ENCODE results near the gene ZNF532.

ZNF532 gene

GRCh38 chr18:59013744-59014143, 149.1 kb downstream of the ZNF532 start:
- Histone ChIP-seq H3K4me3 (ENCODE audit: low read length, poor library complexity, severe bottlenecking) (no peak overlapping the region), H2AFZ (ENCODE audit: low read length) (no peak overlapping the region), H4K20me1 (ENCODE audit: insufficient read depth, low read length, poor library complexity, severe bottlenecking) (no peaks in the 10 kb centered on the region), H3K9me2 (replicated peaks; ENCODE audit: low read depth, low read length) (no peaks in the 10 kb centered on the region), H3K4me1 (ENCODE audit: insufficient read depth, low read length, poor library complexity, severe bottlenecking) (no peaks in the 10 kb centered on the region), H3K4me2 (ENCODE audit: low read depth, low read length, poor library complexity, severe bottlenecking) (no peak overlapping the region), H3K9ac (ENCODE audit: low read depth, low read length, poor library complexity, severe bottlenecking) (no peak overlapping the region), H3K79me2 (ENCODE audit: insufficient read depth, low read length) (no peaks in the 10 kb centered on the region), H3K36me3 (ENCODE audit: insufficient read depth, low read length) (no peaks in the 10 kb centered on the region), H3K27me3 (ENCODE audit: insufficient read depth, low read length, poor library complexity, severe bottlenecking) (no peaks in the 10 kb centered on the region), H3F3A (ENCODE audit: low read depth) (no peaks in the 10 kb centered on the region), H3K9me3 (ENCODE audit: insufficient read depth, low read depth, low read length) (peaks cover 3% of the 10 kb centered on the region; the same call in 1 of the 2 replicates)
- no peak for TF ChIP-seq CTCF (conservative IDR thresholded peaks at IDR 0.05; ENCODE audit: low read length)
- TF ChIP-seq EZH2phosphoT487 (IDR thresholded peaks at IDR 0.05; ENCODE audit: borderline replicate concordance) = no peak

DNA sequence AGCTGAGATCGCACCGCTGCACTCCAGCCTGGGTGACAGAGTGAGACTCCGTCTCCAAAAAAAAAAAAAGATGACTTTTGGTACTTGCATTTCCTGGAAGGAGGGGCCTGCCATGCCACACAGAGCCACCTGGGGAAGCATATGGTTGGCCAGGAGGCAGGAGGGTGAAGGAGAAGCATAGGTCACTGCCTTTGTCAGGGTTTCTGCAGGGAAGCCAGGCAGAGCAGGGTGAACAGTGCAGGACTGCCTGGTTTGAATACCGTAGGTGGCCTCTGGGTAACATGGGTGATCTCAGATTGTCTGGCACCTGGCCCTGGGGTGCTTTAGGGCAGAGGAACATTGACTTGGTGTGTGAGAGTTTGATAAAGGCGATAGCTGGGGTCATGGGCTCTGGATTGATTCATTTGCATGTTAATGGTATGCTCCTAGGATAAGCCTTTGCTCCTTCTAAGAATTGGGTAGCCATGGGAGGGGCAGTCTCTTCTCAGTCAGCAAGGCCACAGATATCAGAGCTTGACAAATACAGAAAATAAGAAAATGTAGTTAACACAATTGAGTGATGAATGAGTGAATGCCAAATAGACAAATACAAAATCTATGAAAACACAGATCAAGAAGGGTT, 151.0 kb downstream of the ZNF532 start:
- Histone ChIP-seq H3K27me3 (ENCODE audit: insufficient read depth, low read length, poor library complexity, severe bottlenecking) (no peaks in the 10 kb centered on the region), H3K4me1 (ENCODE audit: insufficient read depth, low read length, poor library complexity, severe bottlenecking) (no peaks in the 10 kb centered on the region), H3K4me3 (ENCODE audit: low read length, poor library complexity, severe bottlenecking) (no peak overlapping the region), H3K9ac (ENCODE audit: low read depth, low read length, poor library complexity, severe bottlenecking) (no peak overlapping the region), H3K79me2 (ENCODE audit: insufficient read depth, low read length) (no peaks in the 10 kb centered on the region), H3F3A (ENCODE audit: low read depth) (no peaks in the 10 kb centered on the region), H3K36me3 (ENCODE audit: insufficient read depth, low read length) (no peaks in the 10 kb centered on the region), H2AFZ (ENCODE audit: low read length) (no peak overlapping the region), H3K9me2 (replicated peaks; ENCODE audit: low read depth, low read length) (no peaks in the 10 kb centered on the region), H3K9me3 (ENCODE audit: insufficient read depth, low read depth, low read length) (peaks cover 3% of the 10 kb centered on the region; the same call in 1 of the 2 replicates), H3K4me2 (ENCODE audit: low read depth, low read length, poor library complexity, severe bottlenecking) (no peak overlapping the region), H4K20me1 (ENCODE audit: insufficient read depth, low read length, poor library complexity, severe bottlenecking) (no peaks in the 10 kb centered on the region)
- TF ChIP-seq CTCF (conservative IDR thresholded peaks at IDR 0.05; ENCODE audit: low read length) (no peak), EZH2phosphoT487 (IDR thresholded peaks at IDR 0.05; ENCODE audit: borderline replicate concordance) (no peak)

DNA sequence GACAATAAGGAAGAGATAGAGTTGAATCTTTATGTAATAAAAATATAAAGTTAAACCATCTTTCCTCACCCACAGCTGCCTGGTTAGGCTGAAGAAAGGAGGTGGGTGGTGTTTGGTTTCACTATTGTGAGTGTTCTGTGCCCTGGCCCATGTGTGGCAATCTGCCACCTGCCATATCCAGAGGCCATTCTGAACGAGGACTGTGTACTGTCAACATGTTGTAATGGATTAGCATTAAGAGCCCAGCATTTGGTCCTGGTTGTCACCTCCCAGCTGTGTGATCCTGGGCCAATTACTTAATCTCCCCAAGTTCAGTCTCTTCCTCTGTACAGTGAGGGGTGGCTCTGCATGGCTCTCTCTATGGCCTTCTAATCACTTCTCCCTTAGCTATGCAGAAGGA, 156.8 kb downstream of the ZNF532 start:
- Histone ChIP-seq H3K9me3 (ENCODE audit: insufficient read depth, low read depth, low read length) (peaks cover 1% of the 10 kb centered on the region; the same call in 1 of the 2 replicates), H3K4me2 (ENCODE audit: low read depth, low read length, poor library complexity, severe bottlenecking) (no peak overlapping the region), H4K20me1 (ENCODE audit: insufficient read depth, low read length, poor library complexity, severe bottlenecking) (no peaks in the 10 kb centered on the region), H3K36me3 (ENCODE audit: insufficient read depth, low read length) (no peaks in the 10 kb centered on the region), H3K9ac (ENCODE audit: low read depth, low read length, poor library complexity, severe bottlenecking) (no peak overlapping the region), H2AFZ (ENCODE audit: low read length) (no peak overlapping the region), H3K4me1 (ENCODE audit: insufficient read depth, low read length, poor library complexity, severe bottlenecking) (no peaks in the 10 kb centered on the region), H3F3A (ENCODE audit: low read depth) (no peaks in the 10 kb centered on the region), H3K4me3 (ENCODE audit: low read length, poor library complexity, severe bottlenecking) (no peak overlapping the region), H3K79me2 (ENCODE audit: insufficient read depth, low read length) (no peaks in the 10 kb centered on the region), H3K27me3 (ENCODE audit: insufficient read depth, low read length, poor library complexity, severe bottlenecking) (no peaks in the 10 kb centered on the region), H3K9me2 (replicated peaks; ENCODE audit: low read depth, low read length) (no peaks in the 10 kb centered on the region)
- TF ChIP-seq CTCF (conservative IDR thresholded peaks at IDR 0.05; ENCODE audit: low read length) (no peak), EZH2phosphoT487 (IDR thresholded peaks at IDR 0.05; ENCODE audit: borderline replicate concordance) (no peak)
